Panc1 (cell line): ENCODE data around the gene DNAJB5. TPM values are rescaled to one million over a fixed set of nuclear protein-coding genes. Genes with fewer than 3 reads are reported as not detected.

Source experiments
- ATAC-seq: fragments of 200-7000 bp; cut with Tn5 transposase; 2 replicates; pipeline ENCODE4 v1.9.1; 2020; ENCODE audit warnings: mild to moderate bottlenecking, moderate library complexity
- BruUV-seq: library from RNA; stranded (reverse); fragments of 400-500 nt; replicated peaks from 2 replicates; lab custom pipeline; 2021; lab: Mats Ljungman, UMichigan
- CTCF ChIA-PET: fragments of 300-600 bp; sonication (Branson Sonifier 250); formaldehyde crosslinking; loops from one replicate; lab custom pipeline; 2022; ENCODE audit warnings: antibody characterized with exemption; lab: Charles Lee
- POLR2A ChIA-PET: fragments of 300-600 bp; sonication (Branson Sonifier 250); formaldehyde crosslinking; loops from one replicate; lab custom pipeline; 2022; ENCODE audit warnings: antibody characterized with exemption; lab: Charles Lee
- DNase-seq: peaks from one replicate; pipeline ENCODE4 v3.0.0-alpha.2; 2010; ENCODE audit warnings: low read depth, low spot score
- H3K27ac ChIP-seq: 2 replicates; pipeline ENCODE4 v1.5.1; 2011; ENCODE audit warnings: mild to moderate bottlenecking, low read length, inconsistent platforms
- H3K27me3 ChIP-seq: fragments of 200-500 bp; sonication (Bioruptor generic); 2 replicates; pipeline ENCODE4 v1.6.0; 2014; ENCODE audit warnings: low read length, inconsistent platforms; ENCODE audit not compliant: control insufficient read depth, insufficient read depth
- H3K36me3 ChIP-seq: fragments of 200-500 bp; sonication (Bioruptor generic); 2 replicates; pipeline ENCODE4 v1.5.1; 2014; ENCODE audit warnings: inconsistent platforms, mild to moderate bottlenecking, low read length, moderate library complexity; ENCODE audit not compliant: control insufficient read depth, insufficient read depth
- H3K4me1 ChIP-seq: 2 replicates; pipeline ENCODE4 v1.5.1; 2011; ENCODE audit warnings: inconsistent platforms, mild to moderate bottlenecking, low read length, moderate library complexity; ENCODE audit not compliant: control insufficient read depth, insufficient read depth
- H3K4me3 ChIP-seq, 2 experiments: 2 replicates each; pipeline ENCODE4 v1.5.1; 2011 to 2012; ENCODE audit warnings: low read depth in 2 of 2, low read length in 2 of 2, mild to moderate bottlenecking in 2 of 2, inconsistent platforms in 1 of 2, moderate library complexity in 1 of 2
- H3K9me3 ChIP-seq: fragments of 200-500 bp; sonication (Bioruptor generic); 2 replicates; pipeline ENCODE4 v1.5.1; 2014; ENCODE audit warnings: low read depth, mild to moderate bottlenecking, inconsistent platforms, low read length, moderate library complexity; ENCODE audit not compliant: control insufficient read depth, insufficient read depth
- CTCF ChIP-seq: fragments of 450-650 bp; IDR thresholded peaks from 2 replicates; pipeline ENCODE4 v1.5.1; 2017; ENCODE audit warnings: mild to moderate bottlenecking
- POLR2AphosphoS5 ChIP-seq: IDR thresholded peaks from 2 replicates; pipeline ENCODE4 v1.6.1; 2012; ENCODE audit warnings: mild to moderate bottlenecking, low read depth, low read length, moderate library complexity
- REST ChIP-seq, 2 experiments: IDR thresholded peaks; 2 replicates each; pipeline ENCODE4 v1.6.1; 2011 to 2012; ENCODE audit warnings: low read depth in 2 of 2, control low read depth in 1 of 2, low read length in 1 of 2, mild to moderate bottlenecking in 1 of 2, moderate library complexity in 1 of 2; ENCODE audit not compliant: insufficient read depth in 1 of 2
- SIN3A ChIP-seq: IDR thresholded peaks from 2 replicates; pipeline ENCODE4 v1.6.1; 2012; ENCODE audit warnings: low read depth, mild to moderate bottlenecking, low read length, moderate library complexity, borderline replicate concordance; ENCODE audit not compliant: insufficient read depth
- TCF7L2 ChIP-seq: IDR thresholded peaks from 2 replicates; pipeline ENCODE4 v1.6.1; 2011; ENCODE audit warnings: mild to moderate bottlenecking, low read depth, low read length, inconsistent platforms
- in situ Hi-C: cut with HindIII; loops from 2 replicates; pipeline ENCODE4 v1.10.0; 2016; ENCODE audit warnings: low sequenced_read_pairs, low pct_unique_long_range_greater_than_20kb
- intact Hi-C: fragments of 100-400 bp; cut with micrococcal nuclease; formaldehyde crosslinking; loops from one replicate; pipeline ENCODE4 v1.10.0; 2022; ENCODE audit not compliant: unreplicated experiment
- total RNA-seq: library from RNA; stranded (reverse); gene quantifications from one replicate; pipeline ENCODE4 v1.2.1, GENCODE V29; 2021; ENCODE audit not compliant: unreplicated experiment

The DNAJB5 gene
- total RNA-seq, 1 experiment from 2014 or later = 9.7 TPM

GRCh38 chr9:34974664-34975063 is 14.9 kb upstream of the DNAJB5 start:
- no peak for ATAC-seq
- Histone ChIP-seq H3K4me1 (no peaks in the 10 kb centered on the region), H3K4me3 (no peak overlapping the region), H3K9me3 (no peaks in the 10 kb centered on the region), H3K27me3 (peaks cover 17% of the 10 kb centered on the region), H3K27ac (no peak overlapping the region), H3K36me3 (no peaks in the 10 kb centered on the region)
- ChIA-PET CTCF (no interaction called here), POLR2A (no interaction called here)
- in situ Hi-C loops = no loop called here
- intact Hi-C loops = no loop called here
- TF ChIP-seq CTCF (no peak), REST (IDR thresholded peaks at IDR 0.05; ENCODE audit: insufficient read depth in 1 of 2, low read depth in 2 of 2, low read length in 1 of 2) (no peak), POLR2AphosphoS5 (no peak), SIN3A (no peak), TCF7L2 (no peak)
- no TSS peak for BruUV-seq
- no peak for DNase-seq

- H3K4me3 ChIP-seq = no peak overlapping the region
- TF ChIP-seq TCF7L2 (no peak), SIN3A (no peak), REST (IDR thresholded peaks at IDR 0.05; ENCODE audit: insufficient read depth in 1 of 2, low read depth in 2 of 2, low read length in 1 of 2) (no peak), CTCF (no peak), POLR2AphosphoS5 (no peak)
- ATAC-seq (no peak), DNase-seq (no peak)
- H3K36me3 ChIP-seq = no peaks in the 10 kb centered on the region
- CTCF ChIA-PET = no interaction called here
- H3K4me1 ChIP-seq = no peaks in the 10 kb centered on the region
- in situ Hi-C loops = no loop called here
- intact Hi-C loops = no loop called here
- H3K27ac ChIP-seq = no peak overlapping the region
- POLR2A ChIA-PET = no interaction called here
- peaks cover 13% of the 10 kb centered on the region for H3K27me3 ChIP-seq
- H3K9me3 ChIP-seq = no peaks in the 10 kb centered on the region
- BruUV-seq = no TSS peak
These were observed 13.1 kb upstream of the DNAJB5 start for GRCh38 chr9:34976441-34976840.
